Activated naive CD4-positive, alpha-beta T cell (primary cell): ENCODE results near the gene KAT14.
"Not testable (repeated sequence)": the region's sequence is repeated elsewhere in the genome, so short reads cannot be mapped to it uniquely, and the experiment has no call there.

ENCODE experiments used
- DNase-seq, 4 experiments: peaks; one replicate each; lab custom pipeline; 2025; lab: John Stamatoyannopoulos, UW

KAT14 gene

GRCh38 chr20:18224968-18225568, 87.4 kb downstream of the KAT14 start:
- DNase-seq: no peak

GRCh38 chr20:18225632-18226031, 88.0 kb downstream of the KAT14 start:
- DNase-seq: no peak

GRCh38 chr20:18226741-18227140, 89.1 kb downstream of the KAT14 start:
- DNase-seq: not testable (repeated sequence)

- DNase-seq: no peak
Observed at GRCh38 chr20:18233408-18233943, 95.8 kb downstream of the KAT14 start.
